IPS-15b (cell line): Measurements from ENCODE around the gene RPL38.

Experiments used
- H3K27me3 ChIP-seq: one replicate; pipeline ENCODE4 v1.6.1; 2013; ENCODE audit warnings: low read length; ENCODE audit not compliant: control insufficient read depth, insufficient read depth
- H3K36me3 ChIP-seq: one replicate; pipeline ENCODE4 v1.6.1; 2013; ENCODE audit warnings: low read length; ENCODE audit not compliant: control insufficient read depth, insufficient read depth
- H3K4me1 ChIP-seq: one replicate; pipeline ENCODE4 v1.6.1; 2013; ENCODE audit warnings: mild to moderate bottlenecking, low read length; ENCODE audit not compliant: control insufficient read depth, insufficient read depth
- H3K4me3 ChIP-seq: one replicate; pipeline ENCODE4 v1.5.1; 2013; ENCODE audit warnings: low read depth, low read length
- H3K9ac ChIP-seq: one replicate; pipeline ENCODE4 v1.6.1; 2013; ENCODE audit warnings: low read depth, mild to moderate bottlenecking, low read length
- H3K9me3 ChIP-seq: one replicate; pipeline ENCODE4 v1.6.1; 2013; ENCODE audit warnings: mild to moderate bottlenecking, low read length; ENCODE audit not compliant: control insufficient read depth, insufficient read depth

The RPL38 gene

GRCh38 chr17:74250324-74250995 lies 47.0 kb downstream of the RPL38 start:
- H3K9ac ChIP-seq, result no peak overlapping the region
- H3K4me1 ChIP-seq, result peaks cover 6% of the 10 kb centered on the region
- H3K27me3 ChIP-seq, result no peaks in the 10 kb centered on the region
- H3K36me3 ChIP-seq, result peaks cover 5% of the 10 kb centered on the region
- no peak overlapping the region for H3K4me3 ChIP-seq
- no peaks in the 10 kb centered on the region for H3K9me3 ChIP-seq

- no peaks in the 10 kb centered on the region for H3K27me3 ChIP-seq
- H3K4me1 ChIP-seq, result peaks cover 4% of the 10 kb centered on the region
- H3K4me3 ChIP-seq, result no peak overlapping the region
- no peak overlapping the region for H3K9ac ChIP-seq
- no peaks in the 10 kb centered on the region for H3K9me3 ChIP-seq
- H3K36me3 ChIP-seq, result peaks cover 5% of the 10 kb centered on the region
These were observed 47.6 kb downstream of the RPL38 start for GRCh38 chr17:74251051-74251450.

- Histone ChIP-seq H3K4me1 (no peaks in the 10 kb centered on the region), H3K9me3 (no peaks in the 10 kb centered on the region), H3K27me3 (no peaks in the 10 kb centered on the region)
These were observed 48.1 kb downstream of the RPL38 start for GRCh38 chr17:74251569-74251968.

GRCh38 chr17:74252211-74252610 lies 48.7 kb downstream of the RPL38 start:
- Histone ChIP-seq H3K27me3 (no peaks in the 10 kb centered on the region), H3K36me3 (peaks cover 5% of the 10 kb centered on the region), H3K4me1 (no peaks in the 10 kb centered on the region), H3K9me3 (no peaks in the 10 kb centered on the region), H3K9ac (no peak overlapping the region), H3K4me3 (no peak overlapping the region)

More at GRCh38 chr17:74251569-74251968, 48.1 kb downstream of the RPL38 start:
- Histone ChIP-seq H3K9ac (no peak overlapping the region), H3K36me3 (peaks cover 5% of the 10 kb centered on the region), H3K4me3 (no peak overlapping the region)

- no peak overlapping the region for H3K4me3 ChIP-seq
- H3K9me3 ChIP-seq, result no peaks in the 10 kb centered on the region
- H3K27me3 ChIP-seq, result no peaks in the 10 kb centered on the region
- H3K4me1 ChIP-seq, result no peaks in the 10 kb centered on the region
- peaks cover 5% of the 10 kb centered on the region for H3K36me3 ChIP-seq
- no peak overlapping the region for H3K9ac ChIP-seq
These were observed 49.6 kb downstream of the RPL38 start for GRCh38 chr17:74253036-74253435.

GRCh38 chr17:74257311-74257710 lies 53.8 kb downstream of the RPL38 start:
- peaks cover 5% of the 10 kb centered on the region for H3K36me3 ChIP-seq
- H3K27me3 ChIP-seq, result no peaks in the 10 kb centered on the region
- no peak overlapping the region for H3K9ac ChIP-seq
- H3K9me3 ChIP-seq, result no peaks in the 10 kb centered on the region
- H3K4me3 ChIP-seq, result no peak overlapping the region
- peaks cover 10% of the 10 kb centered on the region for H3K4me1 ChIP-seq

GRCh38 chr17:74259667-74260524 lies 56.4 kb downstream of the RPL38 start:
- Histone ChIP-seq H3K9me3 (no peaks in the 10 kb centered on the region), H3K36me3 (no peaks in the 10 kb centered on the region), H3K4me3 (peak overlapping the region; percentile 22), H3K27me3 (no peaks in the 10 kb centered on the region), H3K4me1 (peaks cover 10% of the 10 kb centered on the region), H3K9ac (no peak overlapping the region)
